Neural progenitor cell (in vitro differentiated cells): ENCODE results near the gene NT5DC3. TPM values are rescaled to one million over a fixed set of nuclear protein-coding genes. Genes with fewer than 3 reads are reported as not detected.

Source experiments
- DNase-seq: peaks from one replicate; pipeline ENCODE4 v3.0.0-alpha.2; 2016; ENCODE audit warnings: low spot score
- H2AFZ ChIP-seq: fragments of 200-600 bp; sonication (generic); replicated peaks from 2 replicates; pipeline ENCODE4 v1.6.1; 2016; ENCODE audit warnings: antibody characterized with exemption
- H3F3A ChIP-seq: fragments of 200-600 bp; sonication (generic); 2 replicates; pipeline ENCODE4 v1.6.1; 2016; ENCODE audit warnings: antibody characterized with exemption, low read depth
- H3K27ac ChIP-seq: fragments of 200-600 bp; sonication (generic); 2 replicates; pipeline ENCODE4 v1.5.1; 2016; ENCODE audit warnings: mild to moderate bottlenecking
- H3K27me3 ChIP-seq: fragments of 200-600 bp; sonication (generic); 2 replicates; pipeline ENCODE4 v1.6.1; 2016; ENCODE audit warnings: mild to moderate bottlenecking, moderate library complexity
- H3K36me3 ChIP-seq: fragments of 200-600 bp; sonication (generic); 2 replicates; pipeline ENCODE4 v1.5.1; 2016
- H3K4me1 ChIP-seq: fragments of 200-600 bp; sonication (generic); 2 replicates; pipeline ENCODE4 v1.6.1; 2016; ENCODE audit warnings: mixed run types
- H3K4me2 ChIP-seq: fragments of 200-600 bp; sonication (generic); 2 replicates; pipeline ENCODE4 v1.6.1; 2016
- H3K4me3 ChIP-seq: fragments of 200-600 bp; sonication (generic); 2 replicates; pipeline ENCODE4 v1.5.1; 2016
- H3K79me2 ChIP-seq: fragments of 200-600 bp; sonication (generic); 2 replicates; pipeline ENCODE4 v1.6.1; 2016; ENCODE audit warnings: low read depth
- H3K9ac ChIP-seq: fragments of 200-600 bp; sonication (generic); 2 replicates; pipeline ENCODE4 v1.6.1; 2016
- H3K9me3 ChIP-seq: fragments of 200-600 bp; sonication (generic); 2 replicates; pipeline ENCODE4 v1.5.1; 2016; ENCODE audit warnings: low read depth
- H4K20me1 ChIP-seq: fragments of 200-600 bp; sonication (generic); 2 replicates; pipeline ENCODE4 v1.6.1; 2016; ENCODE audit warnings: low read depth
- H3K27ac Mint-ChIP-seq: 3 replicates; pipeline ENCODE4 v1.8.0; 2021; ENCODE audit warnings: mixed read lengths
- H3K27me3 Mint-ChIP-seq: 2 replicates; pipeline ENCODE4 v1.8.0; 2022; ENCODE audit warnings: low read depth, mild to moderate bottlenecking, inconsistent platforms, moderate library complexity, mixed read lengths; ENCODE audit not compliant: insufficient read depth
- H3K36me3 Mint-ChIP-seq: 3 replicates; pipeline ENCODE4 v1.8.0; 2021; ENCODE audit warnings: mixed read lengths
- H3K4me1 Mint-ChIP-seq: 3 replicates; pipeline ENCODE4 v1.8.0; 2021; ENCODE audit warnings: mixed read lengths
- H3K4me3 Mint-ChIP-seq: 3 replicates; pipeline ENCODE4 v1.8.0; 2021; ENCODE audit warnings: mild to moderate bottlenecking, moderate library complexity, mixed read lengths
- H3K9me3 Mint-ChIP-seq: 3 replicates; pipeline ENCODE4 v1.8.0; 2020; ENCODE audit warnings: mixed read lengths
- CTCF ChIP-seq: fragments of 200-600 bp; sonication (generic); IDR thresholded peaks from 2 replicates; pipeline ENCODE4 v1.5.1; 2017; ENCODE audit warnings: antibody characterized with exemption, mild to moderate bottlenecking
- EZH2 ChIP-seq: fragments of 200-600 bp; sonication (generic); IDR thresholded peaks from 2 replicates; pipeline ENCODE4 v1.6.1; 2017; ENCODE audit warnings: antibody characterized with exemption, mild to moderate bottlenecking, moderate library complexity
- EZH2phosphoT487 ChIP-seq: fragments of 200-600 bp; sonication (generic); IDR thresholded peaks from 2 replicates; pipeline ENCODE4 v1.6.1; 2017; ENCODE audit warnings: antibody characterized with exemption
- total RNA-seq: library from RNA; depleted of rRNA; stranded (reverse); fragments of >200 nt; gene quantifications from 2 replicates; pipeline ENCODE4 v1.2.3, GENCODE V29; 2015; ENCODE audit warnings: low replicate concordance

NT5DC3 gene
- total RNA-seq, 1 donor from 2014 or later, result 3.1 TPM

GRCh38 chr12:103773109-103773910 lies 67.7 kb downstream of the NT5DC3 start:
- Mint-ChIP-seq H3K9me3 (no peaks in the 10 kb centered on the region), H3K27me3 (no peaks in the 10 kb centered on the region), H3K4me3 (no peak overlapping the region), H3K4me1 (peaks cover 18% of the 10 kb centered on the region), H3K27ac (no peak overlapping the region), H3K36me3 (peaks cover 11% of the 10 kb centered on the region)
- Histone ChIP-seq H3K4me3 (no peak overlapping the region), H3F3A (peaks cover 14% of the 10 kb centered on the region), H4K20me1 (peaks cover 19% of the 10 kb centered on the region), H3K36me3 (no peaks in the 10 kb centered on the region), H2AFZ (no peak overlapping the region), H3K4me1 (peaks cover 24% of the 10 kb centered on the region), H3K27me3 (no peaks in the 10 kb centered on the region), H3K9ac (no peak overlapping the region), H3K4me2 (peak overlapping the region; percentile 42), H3K9me3 (no peaks in the 10 kb centered on the region), H3K27ac (peak overlapping the region; percentile 1), H3K79me2 (no peaks in the 10 kb centered on the region)
- TF ChIP-seq EZH2phosphoT487 (peak; percentile 69), EZH2 (no peak)
- DNase-seq, result peak; percentile 44

- Histone ChIP-seq H3K27me3 (no peaks in the 10 kb centered on the region), H3K79me2 (no peaks in the 10 kb centered on the region), H3K4me3 (no peak overlapping the region), H3K27ac (no peak overlapping the region), H3K4me2 (no peak overlapping the region), H3K9me3 (no peaks in the 10 kb centered on the region), H4K20me1 (peaks cover 19% of the 10 kb centered on the region), H3K36me3 (no peaks in the 10 kb centered on the region), H3K9ac (no peak overlapping the region), H2AFZ (no peak overlapping the region), H3F3A (peaks cover 14% of the 10 kb centered on the region), H3K4me1 (peaks cover 24% of the 10 kb centered on the region)
- peaks cover 8% of the 10 kb centered on the region for H3K36me3 Mint-ChIP-seq
- TF ChIP-seq EZH2phosphoT487 (no peak), CTCF (no peak), EZH2 (no peak)
- peaks cover 18% of the 10 kb centered on the region for H3K4me1 Mint-ChIP-seq
- H3K27me3 Mint-ChIP-seq, result no peaks in the 10 kb centered on the region
- no peak overlapping the region for H3K27ac Mint-ChIP-seq
- no peak for DNase-seq
- no peaks in the 10 kb centered on the region for H3K9me3 Mint-ChIP-seq
- H3K4me3 Mint-ChIP-seq, result no peak overlapping the region
These were observed 68.5 kb downstream of the NT5DC3 start for GRCh38 chr12:103772367-103773108.

DNA sequence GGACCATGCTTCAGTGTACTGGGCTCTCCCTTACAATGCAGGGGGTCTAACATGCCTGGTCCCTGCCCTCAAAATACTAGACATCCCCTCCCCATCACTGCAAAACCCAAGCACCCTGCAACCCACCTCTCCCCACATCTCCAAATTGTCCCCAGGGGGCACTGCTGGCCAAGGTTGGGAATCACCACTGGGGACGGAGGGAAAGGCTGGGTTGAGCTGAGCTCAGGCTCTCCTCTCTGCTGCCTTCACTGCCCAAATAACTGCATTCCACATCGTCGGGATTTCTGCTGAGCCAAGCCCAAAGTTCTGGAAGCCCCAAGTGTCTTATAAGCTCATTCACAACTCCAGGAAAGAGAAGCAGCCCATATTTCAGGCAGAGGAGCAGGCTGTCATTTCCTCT lies 69.6 kb downstream of the NT5DC3 start:
- peak; percentile 48 for TF ChIP-seq CTCF
- TF ChIP-seq EZH2, result no peak
- DNase-seq, result peak; percentile 59
- Mint-ChIP-seq H3K27ac (no peak overlapping the region), H3K9me3 (no peaks in the 10 kb centered on the region), H3K4me3 (no peak overlapping the region), H3K27me3 (no peaks in the 10 kb centered on the region), H3K4me1 (peaks cover 18% of the 10 kb centered on the region), H3K36me3 (peaks cover 4% of the 10 kb centered on the region)
- no peak overlapping the region for H3K9ac ChIP-seq
- no peak overlapping the region for H3K27ac ChIP-seq
- H3K27me3 ChIP-seq, result no peaks in the 10 kb centered on the region
- H3K36me3 ChIP-seq, result no peaks in the 10 kb centered on the region
- H4K20me1 ChIP-seq, result peaks cover 19% of the 10 kb centered on the region
- no peaks in the 10 kb centered on the region for H3K9me3 ChIP-seq
- H2AFZ ChIP-seq, result no peak overlapping the region
- peaks cover 24% of the 10 kb centered on the region for H3K4me1 ChIP-seq
- H3K79me2 ChIP-seq, result no peaks in the 10 kb centered on the region
- peaks cover 14% of the 10 kb centered on the region for H3F3A ChIP-seq
- no peak overlapping the region for H3K4me2 ChIP-seq
- no peak overlapping the region for H3K4me3 ChIP-seq
